HCT116 (cell line): ENCODE measurements around the gene GET3. TPM values are rescaled to one million over a fixed set of nuclear protein-coding genes. Genes with fewer than 3 reads are reported as not detected.

Source experiments
- ATAC-seq: fragments of 200-7000 bp; cut with Tn5 transposase; 2 replicates; pipeline ENCODE4 v1.9.1; 2020; ENCODE audit warnings: mild to moderate bottlenecking, moderate library complexity
- BruUV-seq: library from RNA; stranded (reverse); fragments of 400-500 nt; replicated peaks from 2 replicates; lab custom pipeline; 2021; lab: Mats Ljungman, UMichigan
- CTCF ChIA-PET: fragments of 300-600 bp; sonication (Branson Sonifier 250); formaldehyde crosslinking; loops from one replicate; lab custom pipeline; 2021; ENCODE audit warnings: antibody characterized with exemption; lab: Charles Lee
- POLR2A ChIA-PET: fragments of 300-600, 350-600 bp; sonication (Branson Sonifier 250); formaldehyde crosslinking; loops from one replicate; lab custom pipeline; 2021; ENCODE audit warnings: antibody characterized with exemption; lab: Charles Lee
- RAD21 ChIA-PET, 2 experiments: fragments of 300-600 bp; sonication (Branson Sonifier 250); formaldehyde crosslinking; loops; one replicate each; lab custom pipeline; 2023; ENCODE audit warnings: low total read pairs in 2 of 2; ENCODE audit not compliant: uncharacterized antibody in 2 of 2, unreplicated experiment in 2 of 2, low non-redundant PET in 1 of 2; lab: Charles Lee
- DNase-seq: peaks from one replicate; pipeline ENCODE4 v3.0.0-alpha.2; 2010; ENCODE audit warnings: low read depth, low spot score
- H2AFZ ChIP-seq: fragments of 200-600 bp; shearing (Covaris generic), sonication (generic); 2 replicates; pipeline ENCODE4 v1.6.1; 2017; ENCODE audit warnings: low read depth, mixed run types, mixed read lengths, antibody characterized with exemption, low read length; ENCODE audit not compliant: poor library complexity, severe bottlenecking
- H3K27ac ChIP-seq: 2 replicates; pipeline ENCODE4 v1.5.1; 2012; ENCODE audit warnings: low read depth, low read length
- H3K27me3 ChIP-seq: fragments of 200-600 bp; sonication (generic); 2 replicates; pipeline ENCODE4 v1.6.1; 2016; ENCODE audit warnings: mixed run types, low read length, mixed read lengths; ENCODE audit not compliant: insufficient read depth
- H3K36me3 ChIP-seq, 2 experiments: fragments of 200-500 bp in 1 of 2; fragments of 200-600 bp in 1 of 2; sonication (Bioruptor generic) in 1 of 2; sonication (generic) in 1 of 2; 2 replicates each; pipeline versions ENCODE4 v1.5.1 to v1.6.1; 2014 to 2016; ENCODE audit warnings: low read length in 2 of 2, inconsistent platforms in 1 of 2, mixed read lengths in 1 of 2, mixed run types in 1 of 2; ENCODE audit not compliant: insufficient read depth in 2 of 2, control insufficient read depth in 1 of 2
- H3K4me1 ChIP-seq, 2 experiments: fragments of 200-600 bp in 1 of 2; sonication (generic) in 1 of 2; 2 replicates each; pipeline versions ENCODE4 v1.5.1 to v1.6.1; 2012 to 2017; ENCODE audit warnings: low read length in 2 of 2, inconsistent platforms in 1 of 2, mild to moderate bottlenecking in 1 of 2, mixed read lengths in 1 of 2, mixed run types in 1 of 2, moderate library complexity in 1 of 2; ENCODE audit not compliant: insufficient read depth in 2 of 2, control insufficient read depth in 1 of 2
- H3K4me2 ChIP-seq: fragments of 200-600 bp; sonication (generic); 2 replicates; pipeline ENCODE4 v1.6.1; 2017; ENCODE audit warnings: mixed run types, low read length, mixed read lengths
- H3K4me3 ChIP-seq, 2 experiments: fragments of 200-600 bp in 1 of 2; sonication (generic) in 1 of 2; replicated peaks in 1 of 2; 2 replicates each; pipeline ENCODE4 v1.5.1; 2011 to 2016; ENCODE audit warnings: low read length in 2 of 2, control low read depth in 1 of 2, low read depth in 1 of 2, mild to moderate bottlenecking in 1 of 2, mixed read lengths in 1 of 2, mixed run types in 1 of 2
- H3K79me2 ChIP-seq: fragments of 200-600 bp; sonication (generic); 2 replicates; pipeline ENCODE4 v1.6.1; 2017; ENCODE audit warnings: mild to moderate bottlenecking, mixed run types, low read length, moderate library complexity, mixed read lengths; ENCODE audit not compliant: insufficient read depth
- H3K9ac ChIP-seq: fragments of 200-600 bp; sonication (generic); 2 replicates; pipeline ENCODE4 v1.6.1; 2016; ENCODE audit warnings: low read length, mixed read lengths
- H3K9me2 ChIP-seq: fragments of 200-600 bp; sonication (generic), shearing (Covaris generic); 2 replicates; pipeline ENCODE4 v1.6.1; 2017; ENCODE audit warnings: mixed run types, mild to moderate bottlenecking, moderate library complexity; ENCODE audit not compliant: insufficient read depth
- H3K9me3 ChIP-seq, 2 experiments: fragments of 200-500 bp in 1 of 2; fragments of 200-600 bp in 1 of 2; sonication (Bioruptor generic) in 1 of 2; sonication (generic) in 1 of 2; 2 replicates each; pipeline ENCODE4 v1.6.1; 2014 to 2017; ENCODE audit warnings: low read length in 2 of 2, mixed read lengths in 2 of 2, inconsistent platforms in 1 of 2, low read depth in 1 of 2, mild to moderate bottlenecking in 1 of 2, mixed run types in 1 of 2, moderate library complexity in 1 of 2; ENCODE audit not compliant: control insufficient read depth in 1 of 2, insufficient read depth in 1 of 2
- H4K20me1 ChIP-seq: fragments of 200-600 bp; sonication (generic), shearing (Covaris generic); 2 replicates; pipeline ENCODE4 v1.6.1; 2017; ENCODE audit warnings: mixed run types, mild to moderate bottlenecking, moderate library complexity; ENCODE audit not compliant: insufficient read depth
- CBX3 ChIP-seq: IDR thresholded peaks from 2 replicates; pipeline ENCODE4 v1.6.1; 2012; ENCODE audit warnings: low read depth
- CEBPB ChIP-seq: IDR thresholded peaks from 2 replicates; pipeline ENCODE4 v1.6.1; 2012; ENCODE audit warnings: low read depth
- EGR1 ChIP-seq: IDR thresholded peaks from 2 replicates; pipeline ENCODE4 v1.6.1; 2012; ENCODE audit warnings: low read depth
- ELF1 ChIP-seq: IDR thresholded peaks from 2 replicates; pipeline ENCODE4 v1.6.1; 2012; ENCODE audit warnings: low read depth, borderline replicate concordance
- EZH2 ChIP-seq: fragments of 200-600 bp; sonication (generic); IDR thresholded peaks from 2 replicates; pipeline ENCODE4 v1.6.1; 2017; ENCODE audit warnings: antibody characterized with exemption, mixed run types
- FOSL1 ChIP-seq: IDR thresholded peaks from 2 replicates; pipeline ENCODE4 v1.6.1; 2012; ENCODE audit warnings: low read depth
- JUND ChIP-seq: IDR thresholded peaks from 2 replicates; pipeline ENCODE4 v1.6.1; 2012
- POLR2A ChIP-seq: IDR thresholded peaks from 2 replicates; pipeline ENCODE4 v1.7.0; 2011; ENCODE audit warnings: borderline replicate concordance; ENCODE audit not compliant: insufficient read depth, insufficient read length; ENCODE audit errors: extremely low read depth
- POLR2AphosphoS5 ChIP-seq: IDR thresholded peaks from 2 replicates; pipeline ENCODE4 v1.6.1; 2011; ENCODE audit warnings: mild to moderate bottlenecking, low read depth, low read length, moderate library complexity
- RAD21 ChIP-seq: IDR thresholded peaks from 2 replicates; pipeline ENCODE4 v1.6.1; 2012; ENCODE audit warnings: low read depth, mild to moderate bottlenecking
- SP1 ChIP-seq: IDR thresholded peaks from 2 replicates; pipeline ENCODE4 v1.6.1; 2012; ENCODE audit warnings: low read depth
- SRF ChIP-seq: IDR thresholded peaks from 2 replicates; pipeline ENCODE4 v1.6.1; 2012; ENCODE audit warnings: low read depth
- TCF7L2 ChIP-seq: IDR thresholded peaks from 2 replicates; pipeline ENCODE4 v1.7.0; 2011; ENCODE audit warnings: borderline replicate concordance, inconsistent platforms; ENCODE audit not compliant: insufficient read depth, insufficient read length; ENCODE audit errors: extremely low read depth
- YY1 ChIP-seq: IDR thresholded peaks from 2 replicates; pipeline ENCODE4 v1.6.1; 2011; ENCODE audit warnings: low read length, low read depth, moderate library complexity, mild to moderate bottlenecking; ENCODE audit not compliant: insufficient replicate concordance; ENCODE audit errors: extremely low read depth
- ZFX ChIP-seq: fragments of 450-650 bp; IDR thresholded peaks from 2 replicates; pipeline ENCODE4 v1.6.1; 2017
- ZNF274 ChIP-seq: fragments of 200-500 bp; sonication (Bioruptor generic); IDR thresholded peaks from 2 replicates; pipeline ENCODE4 v1.6.1; 2014; ENCODE audit warnings: mild to moderate bottlenecking, low read depth, low read length, inconsistent platforms
- intact Hi-C: fragments of 100-400 bp; cut with micrococcal nuclease; formaldehyde crosslinking; loops from 2 replicates; pipeline ENCODE4 v1.10.0; 2022
- total RNA-seq: library from RNA; stranded (reverse); gene quantifications from one replicate; pipeline ENCODE4 v1.2.1, GENCODE V29; 2021; ENCODE audit not compliant: unreplicated experiment
- TF ChIP-seq, protein P1 (sequence below): IDR thresholded peaks from 2 replicates; pipeline ENCODE4 v1.6.1; 2011; ENCODE audit warnings: mild to moderate bottlenecking, low read length, moderate library complexity; ENCODE audit not compliant: insufficient replicate concordance; ENCODE audit errors: extremely low read depth
- TF ChIP-seq, protein P2 (sequence below): IDR thresholded peaks from 2 replicates; pipeline ENCODE4 v1.6.1; 2012
- TF ChIP-seq, protein P3 (sequence below), 3 experiments: fragments of 200-600 bp in 1 of 3; sonication (generic) in 1 of 3; IDR thresholded peaks in 2 of 3; conservative IDR thresholded peaks in 1 of 3; 2 replicates each; pipeline ENCODE4 v1.5.1; 2012 to 2017; ENCODE audit warnings: low read depth in 2 of 3, low read length in 2 of 3, antibody characterized with exemption in 1 of 3, borderline replicate concordance in 1 of 3, control low read depth in 1 of 3, mild to moderate bottlenecking in 1 of 3, mixed read lengths in 1 of 3, mixed run types in 1 of 3, moderate library complexity in 1 of 3; ENCODE audit not compliant: insufficient read depth in 1 of 3
- TF ChIP-seq, protein P4 (sequence below): IDR thresholded peaks from 2 replicates; pipeline ENCODE4 v1.6.1; 2012; ENCODE audit warnings: low read depth

Gene GET3
- total RNA-seq, 1 experiment from 2014 or later, result 77.6 TPM

DNA sequence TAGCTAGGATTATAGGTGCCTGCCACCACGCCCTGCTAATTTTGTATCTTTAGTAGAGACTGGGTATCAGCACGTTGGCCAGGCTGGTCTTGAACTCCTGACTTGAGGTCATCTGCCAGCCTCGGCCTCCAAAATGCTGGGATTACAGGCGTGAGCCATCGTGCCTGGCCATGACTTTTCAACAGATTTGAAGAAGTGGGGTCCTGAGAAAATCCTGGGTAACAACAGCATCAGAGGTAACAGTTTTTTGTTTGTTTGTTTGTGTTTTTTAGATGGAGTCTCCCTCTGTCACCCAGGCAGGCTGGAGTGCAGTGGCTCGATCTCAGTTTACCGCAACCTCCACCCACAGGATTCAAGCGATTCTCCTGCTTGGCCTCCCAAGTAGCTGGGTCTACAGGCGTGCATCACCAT, 57.7 kb downstream of the GET3 start:
- peak overlapping the region; percentile 96 for H3K27ac ChIP-seq
- peaks cover 26% of the 10 kb centered on the region for H3K79me2 ChIP-seq
- H2AFZ ChIP-seq, result no peak overlapping the region
- RAD21 ChIA-PET, result interaction anchor here (1.6 to 3.4 kb wide), 3 partner anchors 17 to 29 kb away, joined by 11 to 15 read pairs (median 12); no protein-coding TSS in a partner anchor
- no peaks in the 10 kb centered on the region for H3K27me3 ChIP-seq
- ATAC-seq, result no peak
- no peak for TF ChIP-seq EZH2
- no peak for TF ChIP-seq POLR2AphosphoS5
- TF ChIP-seq TCF7L2, result no peak
- TF ChIP-seq FOSL1, result no peak
- TF ChIP-seq ZFX, result no peak
- no peak for TF ChIP-seq JUND
- no peak for TF ChIP-seq YY1
- no peak for TF ChIP-seq SRF
- TF ChIP-seq, protein P1, sequence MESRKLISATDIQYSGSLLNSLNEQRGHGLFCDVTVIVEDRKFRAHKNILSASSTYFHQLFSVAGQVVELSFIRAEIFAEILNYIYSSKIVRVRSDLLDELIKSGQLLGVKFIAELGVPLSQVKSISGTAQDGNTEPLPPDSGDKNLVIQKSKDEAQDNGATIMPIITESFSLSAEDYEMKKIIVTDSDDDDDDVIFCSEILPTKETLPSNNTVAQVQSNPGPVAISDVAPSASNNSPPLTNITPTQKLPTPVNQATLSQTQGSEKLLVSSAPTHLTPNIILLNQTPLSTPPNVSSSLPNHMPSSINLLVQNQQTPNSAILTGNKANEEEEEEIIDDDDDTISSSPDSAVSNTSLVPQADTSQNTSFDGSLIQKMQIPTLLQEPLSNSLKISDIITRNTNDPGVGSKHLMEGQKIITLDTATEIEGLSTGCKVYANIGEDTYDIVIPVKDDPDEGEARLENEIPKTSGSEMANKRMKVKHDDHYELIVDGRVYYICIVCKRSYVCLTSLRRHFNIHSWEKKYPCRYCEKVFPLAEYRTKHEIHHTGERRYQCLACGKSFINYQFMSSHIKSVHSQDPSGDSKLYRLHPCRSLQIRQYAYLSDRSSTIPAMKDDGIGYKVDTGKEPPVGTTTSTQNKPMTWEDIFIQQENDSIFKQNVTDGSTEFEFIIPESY, result no peak
- TF ChIP-seq POLR2A, result no peak
- TF ChIP-seq EGR1, result no peak
- TF ChIP-seq RAD21, result no peak
- TF ChIP-seq CBX3, result no peak
- TF ChIP-seq ELF1, result no peak
- TF ChIP-seq, protein P2, sequence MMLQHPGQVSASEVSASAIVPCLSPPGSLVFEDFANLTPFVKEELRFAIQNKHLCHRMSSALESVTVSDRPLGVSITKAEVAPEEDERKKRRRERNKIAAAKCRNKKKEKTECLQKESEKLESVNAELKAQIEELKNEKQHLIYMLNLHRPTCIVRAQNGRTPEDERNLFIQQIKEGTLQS, result no peak
- TF ChIP-seq CEBPB, result no peak
- no peak for TF ChIP-seq SP1
- TF ChIP-seq ZNF274, result no peak
- TF ChIP-seq, protein P3, sequence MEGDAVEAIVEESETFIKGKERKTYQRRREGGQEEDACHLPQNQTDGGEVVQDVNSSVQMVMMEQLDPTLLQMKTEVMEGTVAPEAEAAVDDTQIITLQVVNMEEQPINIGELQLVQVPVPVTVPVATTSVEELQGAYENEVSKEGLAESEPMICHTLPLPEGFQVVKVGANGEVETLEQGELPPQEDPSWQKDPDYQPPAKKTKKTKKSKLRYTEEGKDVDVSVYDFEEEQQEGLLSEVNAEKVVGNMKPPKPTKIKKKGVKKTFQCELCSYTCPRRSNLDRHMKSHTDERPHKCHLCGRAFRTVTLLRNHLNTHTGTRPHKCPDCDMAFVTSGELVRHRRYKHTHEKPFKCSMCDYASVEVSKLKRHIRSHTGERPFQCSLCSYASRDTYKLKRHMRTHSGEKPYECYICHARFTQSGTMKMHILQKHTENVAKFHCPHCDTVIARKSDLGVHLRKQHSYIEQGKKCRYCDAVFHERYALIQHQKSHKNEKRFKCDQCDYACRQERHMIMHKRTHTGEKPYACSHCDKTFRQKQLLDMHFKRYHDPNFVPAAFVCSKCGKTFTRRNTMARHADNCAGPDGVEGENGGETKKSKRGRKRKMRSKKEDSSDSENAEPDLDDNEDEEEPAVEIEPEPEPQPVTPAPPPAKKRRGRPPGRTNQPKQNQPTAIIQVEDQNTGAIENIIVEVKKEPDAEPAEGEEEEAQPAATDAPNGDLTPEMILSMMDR (IDR thresholded peaks at IDR 0.05 in 2 of 3, conservative IDR thresholded peaks at IDR 0.05 in 1 of 3; ENCODE audit: borderline replicate concordance in 1 of 3, insufficient read depth in 1 of 3, low read depth in 2 of 3, low read length in 2 of 3), result no peak
- TF ChIP-seq, protein P4, sequence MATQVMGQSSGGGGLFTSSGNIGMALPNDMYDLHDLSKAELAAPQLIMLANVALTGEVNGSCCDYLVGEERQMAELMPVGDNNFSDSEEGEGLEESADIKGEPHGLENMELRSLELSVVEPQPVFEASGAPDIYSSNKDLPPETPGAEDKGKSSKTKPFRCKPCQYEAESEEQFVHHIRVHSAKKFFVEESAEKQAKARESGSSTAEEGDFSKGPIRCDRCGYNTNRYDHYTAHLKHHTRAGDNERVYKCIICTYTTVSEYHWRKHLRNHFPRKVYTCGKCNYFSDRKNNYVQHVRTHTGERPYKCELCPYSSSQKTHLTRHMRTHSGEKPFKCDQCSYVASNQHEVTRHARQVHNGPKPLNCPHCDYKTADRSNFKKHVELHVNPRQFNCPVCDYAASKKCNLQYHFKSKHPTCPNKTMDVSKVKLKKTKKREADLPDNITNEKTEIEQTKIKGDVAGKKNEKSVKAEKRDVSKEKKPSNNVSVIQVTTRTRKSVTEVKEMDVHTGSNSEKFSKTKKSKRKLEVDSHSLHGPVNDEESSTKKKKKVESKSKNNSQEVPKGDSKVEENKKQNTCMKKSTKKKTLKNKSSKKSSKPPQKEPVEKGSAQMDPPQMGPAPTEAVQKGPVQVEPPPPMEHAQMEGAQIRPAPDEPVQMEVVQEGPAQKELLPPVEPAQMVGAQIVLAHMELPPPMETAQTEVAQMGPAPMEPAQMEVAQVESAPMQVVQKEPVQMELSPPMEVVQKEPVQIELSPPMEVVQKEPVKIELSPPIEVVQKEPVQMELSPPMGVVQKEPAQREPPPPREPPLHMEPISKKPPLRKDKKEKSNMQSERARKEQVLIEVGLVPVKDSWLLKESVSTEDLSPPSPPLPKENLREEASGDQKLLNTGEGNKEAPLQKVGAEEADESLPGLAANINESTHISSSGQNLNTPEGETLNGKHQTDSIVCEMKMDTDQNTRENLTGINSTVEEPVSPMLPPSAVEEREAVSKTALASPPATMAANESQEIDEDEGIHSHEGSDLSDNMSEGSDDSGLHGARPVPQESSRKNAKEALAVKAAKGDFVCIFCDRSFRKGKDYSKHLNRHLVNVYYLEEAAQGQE, result no peak
- TF ChIP-seq, all 23 proteins: peak for 0
- no TSS peak for BruUV-seq
- no peaks in the 10 kb centered on the region for H4K20me1 ChIP-seq
- H3K4me2 ChIP-seq, result peak overlapping the region; percentile 99
- peak overlapping the region; percentile 93; the same call in 1 of the 2 replicates for H3K9ac ChIP-seq
- DNase-seq, result no peak
- peaks cover 32 to 71% of the 10 kb centered on the region in 2 experiments for H3K4me1 ChIP-seq
- ChIA-PET CTCF (interaction anchor here (1.1 to 6.4 kb wide), 10 partner anchors 18 to 704 kb away, joined by 3 to 123 read pairs (median 6); partner anchors contain the start of genes HOOK2 and TRIR), POLR2A (interaction anchor here (0.5 to 6.7 kb wide), 6 partner anchors 8 to 37 kb away, joined by 3 to 172 read pairs (median 5); partner anchors contain the start of gene HOOK2)
- H3K4me3 ChIP-seq, result no peak overlapping the region
- H3K36me3 ChIP-seq, result peaks cover 4 to 10% of the 10 kb centered on the region in 2 experiments; a peak in 3 of 4 replicates
- no peaks in the 10 kb centered on the region for H3K9me3 ChIP-seq
- H3K9me2 ChIP-seq, result no peaks in the 10 kb centered on the region
- intact Hi-C loops, result no loop called here
